ENCODE measurements around the gene AKT3.

DNA sequence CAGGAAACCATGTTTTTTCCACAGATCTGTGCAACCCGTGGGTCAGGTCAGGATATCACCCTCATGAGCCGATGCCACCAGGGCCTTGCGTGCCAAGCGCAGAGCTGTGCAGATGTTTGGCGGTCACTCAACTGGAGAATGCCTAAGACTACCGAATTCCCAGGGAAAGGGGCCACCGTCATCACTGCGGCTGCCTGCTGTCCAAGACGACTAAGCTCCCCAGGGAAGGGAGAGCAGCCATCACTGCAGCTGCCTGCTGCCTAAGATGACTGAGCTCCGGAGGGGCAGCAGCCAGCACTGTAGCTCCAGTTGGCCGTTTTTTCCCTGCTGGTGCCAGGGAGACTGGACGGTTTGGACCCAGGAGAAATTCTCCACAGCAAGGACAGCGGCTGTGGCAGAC is 31.1 kb downstream of the AKT3 start:
- TF ChIP-seq, protein P1, sequence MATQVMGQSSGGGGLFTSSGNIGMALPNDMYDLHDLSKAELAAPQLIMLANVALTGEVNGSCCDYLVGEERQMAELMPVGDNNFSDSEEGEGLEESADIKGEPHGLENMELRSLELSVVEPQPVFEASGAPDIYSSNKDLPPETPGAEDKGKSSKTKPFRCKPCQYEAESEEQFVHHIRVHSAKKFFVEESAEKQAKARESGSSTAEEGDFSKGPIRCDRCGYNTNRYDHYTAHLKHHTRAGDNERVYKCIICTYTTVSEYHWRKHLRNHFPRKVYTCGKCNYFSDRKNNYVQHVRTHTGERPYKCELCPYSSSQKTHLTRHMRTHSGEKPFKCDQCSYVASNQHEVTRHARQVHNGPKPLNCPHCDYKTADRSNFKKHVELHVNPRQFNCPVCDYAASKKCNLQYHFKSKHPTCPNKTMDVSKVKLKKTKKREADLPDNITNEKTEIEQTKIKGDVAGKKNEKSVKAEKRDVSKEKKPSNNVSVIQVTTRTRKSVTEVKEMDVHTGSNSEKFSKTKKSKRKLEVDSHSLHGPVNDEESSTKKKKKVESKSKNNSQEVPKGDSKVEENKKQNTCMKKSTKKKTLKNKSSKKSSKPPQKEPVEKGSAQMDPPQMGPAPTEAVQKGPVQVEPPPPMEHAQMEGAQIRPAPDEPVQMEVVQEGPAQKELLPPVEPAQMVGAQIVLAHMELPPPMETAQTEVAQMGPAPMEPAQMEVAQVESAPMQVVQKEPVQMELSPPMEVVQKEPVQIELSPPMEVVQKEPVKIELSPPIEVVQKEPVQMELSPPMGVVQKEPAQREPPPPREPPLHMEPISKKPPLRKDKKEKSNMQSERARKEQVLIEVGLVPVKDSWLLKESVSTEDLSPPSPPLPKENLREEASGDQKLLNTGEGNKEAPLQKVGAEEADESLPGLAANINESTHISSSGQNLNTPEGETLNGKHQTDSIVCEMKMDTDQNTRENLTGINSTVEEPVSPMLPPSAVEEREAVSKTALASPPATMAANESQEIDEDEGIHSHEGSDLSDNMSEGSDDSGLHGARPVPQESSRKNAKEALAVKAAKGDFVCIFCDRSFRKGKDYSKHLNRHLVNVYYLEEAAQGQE (IDR thresholded peaks at IDR 0.05; ENCODE audit: insufficient read depth in 1 of 2, low read depth in 2 of 2, low read length in 2 of 2) = no peak
- no peak for TF ChIP-seq TAF1 (IDR thresholded peaks at IDR 0.05; ENCODE audit: borderline replicate concordance, insufficient read depth, low read length)
- no peak for TF ChIP-seq POLR2AphosphoS5 (IDR thresholded peaks at IDR 0.05; ENCODE audit: low read depth, low read length)
